Esophagus muscularis mucosa (tissue), 4 donors: Measurements from ENCODE around the gene SULT2A1.

Experiments
- EP300 ChIP-seq: sonication (generic); formaldehyde crosslinking; IDR thresholded peaks from one replicate; pipeline ENCODE4 v1.6.1; 2017; ENCODE audit warnings: antibody characterized with exemption
- POLR2A ChIP-seq: fragments of 450-650 bp; IDR thresholded peaks from one replicate; pipeline ENCODE4 v1.6.1; 2017; ENCODE audit warnings: antibody characterized with exemption, moderate library complexity, mild to moderate bottlenecking, low read depth
- TF ChIP-seq, protein P1 (sequence below), 3 experiments: fragments of 200-600 bp in 2 of 3; fragments of 450-650 bp in 1 of 3; sonication (generic) in 2 of 3; IDR thresholded peaks; one replicate each; pipeline ENCODE4 v1.5.1; 2017 to 2019; ENCODE audit warnings: antibody characterized with exemption in 3 of 3, mild to moderate bottlenecking in 2 of 3, moderate library complexity in 1 of 3

DNA sequence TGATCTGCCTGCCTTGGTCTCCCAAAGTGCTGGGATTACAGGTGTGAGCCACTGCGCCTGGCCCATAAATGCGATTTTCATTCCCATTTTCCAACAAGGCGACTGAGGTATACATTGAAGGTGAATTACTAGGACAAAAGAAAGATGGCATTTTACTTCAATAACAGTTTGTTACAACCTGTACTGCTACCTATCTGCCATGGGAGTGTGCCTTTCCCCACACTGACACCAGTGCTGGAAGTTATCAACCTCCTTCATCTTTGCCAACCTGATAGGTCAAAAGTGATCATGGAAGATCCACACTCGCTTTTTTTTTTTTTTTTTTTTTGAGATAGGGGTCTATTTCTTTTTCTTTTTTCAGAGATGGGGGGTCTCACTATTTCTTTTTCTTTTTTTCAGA is 53.4 kb downstream of the SULT2A1 start:
- TF ChIP-seq EP300 (no peak), POLR2A (no peak)
- TF ChIP-seq, protein P1, sequence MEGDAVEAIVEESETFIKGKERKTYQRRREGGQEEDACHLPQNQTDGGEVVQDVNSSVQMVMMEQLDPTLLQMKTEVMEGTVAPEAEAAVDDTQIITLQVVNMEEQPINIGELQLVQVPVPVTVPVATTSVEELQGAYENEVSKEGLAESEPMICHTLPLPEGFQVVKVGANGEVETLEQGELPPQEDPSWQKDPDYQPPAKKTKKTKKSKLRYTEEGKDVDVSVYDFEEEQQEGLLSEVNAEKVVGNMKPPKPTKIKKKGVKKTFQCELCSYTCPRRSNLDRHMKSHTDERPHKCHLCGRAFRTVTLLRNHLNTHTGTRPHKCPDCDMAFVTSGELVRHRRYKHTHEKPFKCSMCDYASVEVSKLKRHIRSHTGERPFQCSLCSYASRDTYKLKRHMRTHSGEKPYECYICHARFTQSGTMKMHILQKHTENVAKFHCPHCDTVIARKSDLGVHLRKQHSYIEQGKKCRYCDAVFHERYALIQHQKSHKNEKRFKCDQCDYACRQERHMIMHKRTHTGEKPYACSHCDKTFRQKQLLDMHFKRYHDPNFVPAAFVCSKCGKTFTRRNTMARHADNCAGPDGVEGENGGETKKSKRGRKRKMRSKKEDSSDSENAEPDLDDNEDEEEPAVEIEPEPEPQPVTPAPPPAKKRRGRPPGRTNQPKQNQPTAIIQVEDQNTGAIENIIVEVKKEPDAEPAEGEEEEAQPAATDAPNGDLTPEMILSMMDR (IDR thresholded peaks at IDR 0.05) = no peak
